ENCODE results near the gene UBA3. TPM values are rescaled to one million over a fixed set of nuclear protein-coding genes. Genes with fewer than 3 reads are reported as not detected.
A peak's percentile ranks its signal among the peaks of the same experiment; 100 is the strongest.

Gene UBA3
- total and polyA plus RNA-seq, 2 of the 13 experiments (the other 11 are each of a cell fraction or from before 2014, with no cell fraction given): 40.7 to 49.0 TPM

DNA sequence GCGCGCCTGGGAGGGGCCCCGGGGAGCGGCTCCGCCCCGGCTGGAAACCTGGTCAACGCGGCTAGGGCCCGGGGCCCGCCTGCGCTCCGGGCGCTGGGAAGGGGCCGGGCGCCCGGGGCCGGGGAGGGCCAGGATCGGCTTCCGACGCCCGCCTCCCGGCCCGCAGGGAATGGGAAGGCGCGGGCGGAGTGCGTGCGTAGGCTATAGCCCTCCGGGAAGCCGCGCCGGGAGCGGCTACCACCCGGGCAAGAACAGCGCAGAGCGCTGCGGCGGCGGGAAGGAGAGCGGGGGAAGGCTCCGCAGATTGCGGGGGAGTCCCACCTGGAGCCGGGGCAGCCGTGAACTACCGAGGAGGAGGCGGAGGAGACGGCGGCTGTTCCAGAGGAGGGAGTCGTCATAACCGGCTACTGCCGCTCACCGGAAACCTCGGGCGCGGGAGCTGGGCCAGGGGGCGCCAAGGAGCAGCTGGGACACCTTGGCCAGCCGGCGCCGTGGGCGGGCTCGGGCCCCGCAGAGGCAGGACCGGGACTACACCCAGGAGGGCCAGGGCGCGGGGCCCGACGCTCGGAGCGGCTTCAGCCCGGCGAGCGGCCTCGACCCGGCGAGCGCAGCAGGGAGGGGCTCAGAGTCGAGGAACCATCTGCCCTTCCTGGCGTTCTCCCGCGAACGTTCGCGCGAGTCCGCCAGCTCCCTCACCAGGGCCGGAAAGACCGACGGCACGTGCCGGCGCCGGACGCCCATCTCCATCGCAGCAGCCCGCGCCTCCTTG, 66.7 kb downstream of the UBA3 start, which contains the start of gene EOGT (continued):
- TF ChIP-seq, protein P1, sequence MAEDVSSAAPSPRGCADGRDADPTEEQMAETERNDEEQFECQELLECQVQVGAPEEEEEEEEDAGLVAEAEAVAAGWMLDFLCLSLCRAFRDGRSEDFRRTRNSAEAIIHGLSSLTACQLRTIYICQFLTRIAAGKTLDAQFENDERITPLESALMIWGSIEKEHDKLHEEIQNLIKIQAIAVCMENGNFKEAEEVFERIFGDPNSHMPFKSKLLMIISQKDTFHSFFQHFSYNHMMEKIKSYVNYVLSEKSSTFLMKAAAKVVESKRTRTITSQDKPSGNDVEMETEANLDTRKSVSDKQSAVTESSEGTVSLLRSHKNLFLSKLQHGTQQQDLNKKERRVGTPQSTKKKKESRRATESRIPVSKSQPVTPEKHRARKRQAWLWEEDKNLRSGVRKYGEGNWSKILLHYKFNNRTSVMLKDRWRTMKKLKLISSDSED (CRISPR knock-in tag; IDR thresholded peaks at IDR 0.05): no peak
- peak; percentile 79; the same call in 1 of the 2 replicates for TF ChIP-seq SP4 (CRISPR knock-in tag; IDR thresholded peaks at IDR 0.05)
- peak; percentile 85 for TF ChIP-seq ZNF225 (CRISPR knock-in tag; IDR thresholded peaks at IDR 0.05)
- no peak; the same call in 1 of the 2 replicates for TF ChIP-seq ZNF296 (CRISPR knock-in tag; conservative IDR thresholded peaks at IDR 0.05)
- peak; percentile 18; the same call in 1 of the 2 replicates for TF ChIP-seq MTA1 (CRISPR knock-in tag; IDR thresholded peaks at IDR 0.05; ENCODE audit: borderline replicate concordance)
- 0 out of 2 replicates have a peak, but pooled peaks have one; percentile 37 for TF ChIP-seq PRMT3 (CRISPR knock-in tag; IDR thresholded peaks at IDR 0.05; ENCODE audit: borderline replicate concordance, low read depth)
- no peak for TF ChIP-seq ZZZ3 (CRISPR knock-in tag; IDR thresholded peaks at IDR 0.05; ENCODE audit: borderline replicate concordance)
- peak; percentile 35; the same call in 1 of the 2 replicates for TF ChIP-seq TOPORS (CRISPR knock-in tag; IDR thresholded peaks at IDR 0.05)
- peak; percentile 24; the same call in 1 of the 2 replicates for TF ChIP-seq FLYWCH1 (CRISPR knock-in tag; IDR thresholded peaks at IDR 0.05)
- no peak for TF ChIP-seq DBP (CRISPR knock-in tag; IDR thresholded peaks at IDR 0.05; ENCODE audit: not compliant biosample characterization)
- TF ChIP-seq ZNF20 (CRISPR knock-in tag; IDR thresholded peaks at IDR 0.05): 0 out of 2 replicates have a peak, but pooled peaks have one; percentile 75
- TF ChIP-seq MLLT10 (CRISPR knock-in tag; IDR thresholded peaks at IDR 0.05): no peak
- TF ChIP-seq ZBTB4 (CRISPR knock-in tag; IDR thresholded peaks at IDR 0.05; ENCODE audit: borderline replicate concordance): 0 out of 2 replicates have a peak, but pooled peaks have one; percentile 36
- peak; percentile 88 for TF ChIP-seq XRCC5 (optimal IDR thresholded peaks at IDR 0.05; ENCODE audit: low read length)
- TF ChIP-seq, protein P2, sequence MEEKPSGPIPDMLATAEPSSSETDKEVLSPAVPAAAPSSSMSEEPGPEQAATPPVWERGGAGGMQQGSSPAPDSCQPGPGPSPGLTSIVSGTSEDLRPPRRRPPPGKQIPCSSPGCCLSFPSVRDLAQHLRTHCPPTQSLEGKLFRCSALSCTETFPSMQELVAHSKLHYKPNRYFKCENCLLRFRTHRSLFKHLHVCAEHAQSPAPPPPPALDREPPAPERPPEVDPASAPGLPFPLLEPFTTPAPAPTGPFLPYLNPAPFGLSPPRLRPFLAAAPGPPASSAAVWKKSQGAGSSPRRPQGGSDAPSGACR (CRISPR knock-in tag; IDR thresholded peaks at IDR 0.05): peak; percentile 56; the same call in 1 of the 2 replicates
- TF ChIP-seq, protein P3, sequence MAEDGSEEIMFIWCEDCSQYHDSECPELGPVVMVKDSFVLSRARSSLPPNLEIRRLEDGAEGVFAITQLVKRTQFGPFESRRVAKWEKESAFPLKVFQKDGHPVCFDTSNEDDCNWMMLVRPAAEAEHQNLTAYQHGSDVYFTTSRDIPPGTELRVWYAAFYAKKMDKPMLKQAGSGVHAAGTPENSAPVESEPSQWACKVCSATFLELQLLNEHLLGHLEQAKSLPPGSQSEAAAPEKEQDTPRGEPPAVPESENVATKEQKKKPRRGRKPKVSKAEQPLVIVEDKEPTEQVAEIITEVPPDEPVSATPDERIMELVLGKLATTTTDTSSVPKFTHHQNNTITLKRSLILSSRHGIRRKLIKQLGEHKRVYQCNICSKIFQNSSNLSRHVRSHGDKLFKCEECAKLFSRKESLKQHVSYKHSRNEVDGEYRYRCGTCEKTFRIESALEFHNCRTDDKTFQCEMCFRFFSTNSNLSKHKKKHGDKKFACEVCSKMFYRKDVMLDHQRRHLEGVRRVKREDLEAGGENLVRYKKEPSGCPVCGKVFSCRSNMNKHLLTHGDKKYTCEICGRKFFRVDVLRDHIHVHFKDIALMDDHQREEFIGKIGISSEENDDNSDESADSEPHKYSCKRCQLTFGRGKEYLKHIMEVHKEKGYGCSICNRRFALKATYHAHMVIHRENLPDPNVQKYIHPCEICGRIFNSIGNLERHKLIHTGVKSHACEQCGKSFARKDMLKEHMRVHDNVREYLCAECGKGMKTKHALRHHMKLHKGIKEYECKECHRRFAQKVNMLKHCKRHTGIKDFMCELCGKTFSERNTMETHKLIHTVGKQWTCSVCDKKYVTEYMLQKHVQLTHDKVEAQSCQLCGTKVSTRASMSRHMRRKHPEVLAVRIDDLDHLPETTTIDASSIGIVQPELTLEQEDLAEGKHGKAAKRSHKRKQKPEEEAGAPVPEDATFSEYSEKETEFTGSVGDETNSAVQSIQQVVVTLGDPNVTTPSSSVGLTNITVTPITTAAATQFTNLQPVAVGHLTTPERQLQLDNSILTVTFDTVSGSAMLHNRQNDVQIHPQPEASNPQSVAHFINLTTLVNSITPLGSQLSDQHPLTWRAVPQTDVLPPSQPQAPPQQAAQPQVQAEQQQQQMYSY (CRISPR knock-in tag; IDR thresholded peaks at IDR 0.05): peak; percentile 61; the same call in 1 of the 2 replicates
